ENCODE data around the gene FASN.

The FASN gene

GRCh38 chr17:82101301-82101715 is 3.3 kb upstream of the FASN start:
- DNase-seq = no peak

- DNase-seq = no peak
Measured at GRCh38 chr17:82100502-82101298, 2.7 kb upstream of the FASN start.

- DNase-seq = peak; percentile 45 to 56
Measured at GRCh38 chr17:82098939-82099763, 1.1 kb upstream of the FASN start.

DNA sequence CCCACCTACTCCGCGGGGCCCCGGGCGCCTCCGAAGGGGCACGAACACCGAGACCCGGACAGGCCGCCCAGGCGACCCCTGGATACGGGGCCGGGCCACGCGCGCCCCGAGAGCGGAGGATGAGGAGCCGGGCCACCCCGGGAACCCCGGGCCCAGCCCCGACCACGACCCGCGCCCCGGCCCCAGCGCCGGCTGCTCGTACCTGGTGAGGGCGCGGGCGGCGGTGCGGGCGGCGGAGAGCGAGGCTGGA is 192 bp downstream of the FASN start:
- no peak for DNase-seq

DNA sequence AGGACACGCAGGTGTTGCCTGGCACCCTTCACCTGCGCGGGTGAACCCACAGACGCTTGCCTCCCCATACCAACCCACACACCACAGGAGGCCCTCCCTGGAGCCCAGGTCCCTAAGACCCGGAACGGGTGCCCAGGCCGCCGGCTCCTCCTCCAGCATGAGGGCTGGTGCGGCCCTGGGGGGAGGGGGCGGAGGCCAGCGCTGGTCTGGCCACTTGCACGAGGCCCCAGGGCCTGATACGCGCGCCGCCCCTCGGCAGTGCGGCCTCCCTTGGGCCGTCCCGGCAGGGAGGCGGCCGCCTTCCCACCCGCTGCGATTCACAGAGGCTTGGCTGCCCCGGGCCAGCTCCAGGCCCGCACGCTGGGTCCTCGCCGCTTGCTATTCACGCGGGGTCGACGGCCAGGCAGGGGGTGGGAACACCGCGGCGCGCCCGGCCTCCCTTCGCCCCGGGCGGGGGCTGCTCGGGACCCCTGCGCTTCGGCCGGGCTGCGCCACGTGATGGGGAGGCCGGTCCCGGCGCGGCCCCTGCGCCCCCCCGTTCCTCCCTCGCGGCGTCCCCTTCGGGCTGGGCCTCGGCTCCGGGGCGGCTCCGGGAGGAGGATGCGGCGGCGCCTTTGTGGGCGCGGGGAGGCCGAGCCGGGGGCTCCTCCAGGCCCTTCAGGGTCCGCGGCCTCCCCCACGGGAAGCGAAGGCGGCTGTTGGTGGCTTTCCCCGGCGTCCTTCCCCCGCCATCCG is 685 bp downstream of the FASN start:
- DNase-seq = peak; percentile 24 to 37

GRCh38 chr17:82096709-82097183 is 1.3 kb downstream of the FASN start:
- no peak for DNase-seq

DNA sequence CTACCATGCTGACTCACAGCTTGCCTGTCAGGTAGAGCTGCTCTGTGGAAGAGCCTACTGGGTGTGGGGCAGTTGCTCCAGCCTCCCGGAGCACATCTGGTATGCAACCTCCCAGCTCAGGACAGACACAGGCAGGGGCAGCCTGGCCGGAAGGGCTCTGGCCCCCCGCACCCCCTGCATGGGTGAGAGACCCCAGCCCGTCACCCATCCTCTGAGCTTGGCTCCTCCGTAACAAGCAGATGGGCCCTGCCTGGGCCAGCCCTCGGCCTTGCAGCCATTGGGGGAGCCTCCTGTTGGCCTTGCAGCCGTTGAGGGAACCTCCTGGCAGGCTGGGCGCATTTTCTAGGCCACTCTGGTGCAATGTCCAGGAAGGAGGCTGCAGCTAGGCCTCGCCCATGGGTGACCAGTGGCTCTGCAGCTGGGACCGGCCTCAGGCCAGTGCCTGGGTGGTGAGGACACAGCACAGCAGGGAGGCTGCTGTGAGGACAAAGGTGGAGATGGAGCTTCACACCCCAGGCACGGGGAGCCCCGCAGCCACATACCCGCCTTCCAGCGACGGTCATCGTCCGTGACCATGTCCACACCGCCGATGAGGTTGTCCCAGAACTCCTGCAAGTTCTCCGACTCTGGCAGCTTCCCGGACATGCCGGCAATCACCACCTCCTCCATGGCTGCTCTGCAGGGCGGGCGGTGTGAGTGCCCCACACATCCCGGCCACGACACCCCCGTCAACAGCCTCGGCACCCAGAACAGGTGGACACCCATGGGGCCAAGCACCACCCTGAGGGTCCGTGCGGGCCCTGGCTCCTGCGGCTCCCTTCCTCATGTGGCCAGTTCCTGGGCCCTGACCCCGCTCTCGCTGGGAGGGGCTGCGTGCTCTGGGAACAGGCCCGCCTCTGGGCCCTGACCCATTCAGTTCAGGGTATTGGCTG is 2.0 kb downstream of the FASN start:
- DNase-seq = no peak

DNA sequence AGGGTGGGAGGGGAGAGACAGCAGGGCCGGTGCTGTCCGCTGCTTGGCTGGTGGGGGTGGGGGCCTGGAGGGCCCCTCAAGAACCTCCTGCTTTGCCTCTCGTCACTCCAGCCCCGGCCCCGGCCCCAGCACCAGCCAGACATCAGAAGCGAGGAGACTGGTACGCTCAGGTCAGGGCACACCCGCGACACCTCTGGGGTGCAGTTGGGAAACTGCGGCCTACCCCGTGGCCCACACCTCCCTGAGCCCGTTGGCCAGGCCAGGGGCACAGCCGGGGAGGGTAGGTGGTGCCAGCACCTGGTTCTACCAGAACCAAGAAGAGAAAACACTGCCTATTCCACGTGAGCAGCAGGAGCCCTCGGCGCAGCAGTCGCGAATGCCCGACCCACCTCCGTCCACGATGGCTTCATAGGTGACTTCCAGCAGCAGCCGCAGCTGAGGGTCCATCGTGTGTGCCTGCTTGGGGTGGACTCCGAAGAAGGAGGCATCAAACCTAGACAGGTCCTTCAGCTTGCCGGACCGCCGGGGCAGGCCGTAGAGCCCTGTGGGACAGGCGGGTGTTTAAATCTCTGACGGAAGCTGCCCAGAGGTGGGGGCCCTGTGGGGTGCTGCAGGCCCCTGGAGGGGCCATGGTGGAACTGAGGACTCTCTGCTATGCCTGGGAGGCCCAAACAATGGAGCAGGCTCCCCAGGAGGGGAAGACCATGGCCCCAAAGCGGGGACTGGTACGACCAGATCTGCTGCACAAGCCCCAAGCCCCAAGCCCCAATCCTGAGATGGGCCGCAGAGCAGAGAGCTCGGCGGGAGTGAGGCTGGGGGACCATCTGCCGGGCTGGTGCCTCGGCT is 2.9 kb downstream of the FASN start:
- DNase-seq = no peak

GRCh38 chr17:82092995-82093751 is 4.9 kb downstream of the FASN start:
- no peak for DNase-seq

DNA sequence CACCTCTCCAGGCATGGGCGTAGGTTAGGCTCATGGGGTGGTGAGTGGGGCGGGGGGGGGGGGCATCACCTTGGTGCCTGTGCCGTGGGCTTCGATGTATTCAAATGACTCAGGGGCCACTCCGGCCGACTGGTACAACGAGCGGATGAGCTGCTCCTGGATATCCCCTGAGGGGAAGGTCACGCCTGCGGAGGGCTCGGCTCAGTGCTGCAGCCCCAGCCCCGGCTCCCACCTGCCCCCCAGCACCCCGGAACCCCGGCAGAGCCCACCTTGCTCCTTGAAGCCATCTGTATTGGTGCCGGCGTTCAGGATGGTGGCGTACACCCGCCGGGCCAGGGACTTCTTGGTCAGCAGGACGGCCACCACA is 5.4 kb downstream of the FASN start:
- DNase-seq = no peak

DNA sequence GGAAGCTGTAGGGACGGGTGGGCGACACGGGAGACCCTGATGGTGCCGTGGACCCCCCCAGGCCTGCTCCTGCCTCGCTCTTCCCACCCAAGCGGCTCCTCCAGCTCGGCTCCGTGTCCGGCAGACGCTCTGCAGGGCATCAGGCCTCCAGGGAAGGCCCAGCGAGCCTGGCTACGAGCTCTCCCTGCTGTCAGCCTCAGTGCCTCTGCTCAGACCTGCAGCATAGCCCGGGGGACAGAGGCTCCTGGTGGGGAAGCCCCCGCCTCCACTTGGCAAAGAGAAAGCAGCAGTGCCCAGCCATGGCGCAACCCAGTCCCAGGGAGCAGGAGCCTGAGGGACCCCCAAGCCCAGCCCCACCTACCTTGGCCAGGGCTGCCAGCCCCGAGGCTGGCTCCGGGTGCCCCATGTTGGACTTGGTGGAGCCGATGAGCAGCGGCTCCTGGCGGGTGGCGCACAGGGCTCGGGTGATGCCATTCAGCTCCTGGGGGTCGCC is 5.9 kb downstream of the FASN start:
- no peak for DNase-seq

- DNase-seq = no peak
Measured at GRCh38 chr17:82091264-82092066, 6.6 kb downstream of the FASN start.

DNA sequence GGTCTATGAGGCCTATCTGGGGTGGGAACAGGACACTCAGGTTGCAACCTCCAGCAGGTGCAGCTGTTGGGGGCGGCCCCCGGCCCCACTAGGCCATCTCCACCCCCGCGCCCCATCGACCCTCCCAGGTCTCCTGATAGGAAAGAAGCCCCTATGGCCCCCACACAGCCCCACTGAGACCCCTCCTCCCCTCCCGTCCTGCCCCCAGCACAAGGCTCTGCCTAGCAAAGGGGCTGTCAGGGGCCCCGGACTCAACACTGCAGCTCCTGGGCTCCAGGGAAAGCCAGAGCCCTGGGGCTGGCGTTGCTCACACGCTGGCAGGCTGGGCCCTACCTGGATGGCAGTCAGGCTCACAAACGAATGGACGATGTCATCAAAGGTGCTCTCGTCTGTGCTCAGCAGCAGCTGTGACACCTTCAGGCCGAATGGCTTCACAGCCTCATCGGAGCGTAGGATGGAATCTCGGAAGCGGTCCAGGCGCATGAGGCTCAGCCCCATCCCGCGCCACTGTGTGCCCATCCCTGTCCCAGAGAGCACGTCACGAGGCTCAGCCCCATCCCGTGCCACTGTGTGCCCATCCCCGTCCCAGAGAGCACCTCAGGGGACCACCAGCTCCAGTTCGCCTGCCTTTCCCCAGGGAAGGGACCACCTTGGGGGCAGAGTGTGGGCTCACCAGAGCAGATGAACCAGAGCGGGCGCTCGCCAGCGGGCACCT is 7.3 kb downstream of the FASN start:
- DNase-seq = no peak

DNA sequence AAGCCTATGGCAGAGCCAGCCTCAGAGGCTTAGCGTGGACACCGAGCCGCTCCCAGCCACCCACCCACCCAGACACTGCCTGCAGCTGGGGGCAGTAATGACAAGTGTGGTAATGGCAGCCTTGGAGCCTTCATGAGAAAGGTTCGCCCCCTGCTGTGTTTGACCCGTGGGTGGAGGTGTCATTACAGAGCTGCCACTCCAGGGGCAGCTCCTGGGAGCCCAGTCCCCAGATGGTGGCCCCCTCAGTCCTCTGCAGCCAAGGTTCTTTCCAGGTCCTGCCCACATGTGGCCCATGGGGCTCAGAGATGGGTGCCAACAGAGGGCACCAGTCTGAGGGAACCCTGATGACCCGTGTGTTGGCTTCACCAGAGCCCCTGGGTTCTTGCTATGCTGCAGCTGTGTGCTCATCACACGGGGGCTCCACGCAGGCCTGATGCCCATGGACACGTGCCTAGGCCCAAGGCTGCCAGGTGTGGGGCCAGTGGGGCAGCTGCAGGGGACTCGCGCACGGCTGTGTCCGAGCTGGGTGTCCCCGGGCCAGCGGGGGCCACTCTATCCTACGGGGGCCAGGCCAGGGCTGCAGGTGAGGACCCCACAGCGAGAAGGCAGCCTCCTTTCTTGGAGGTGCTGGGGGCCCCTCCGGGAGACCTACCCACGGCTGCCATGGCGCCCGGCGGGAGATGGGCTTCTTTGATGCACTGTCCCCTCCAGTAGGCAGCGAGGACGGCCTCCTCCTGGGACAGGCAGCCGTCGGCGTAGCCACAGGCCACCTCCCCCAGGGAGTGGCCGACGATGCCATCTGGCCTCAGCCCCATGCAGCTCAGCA is 8.1 kb downstream of the FASN start:
- no peak for DNase-seq

GRCh38 chr17:82088838-82089722 is 9.0 kb downstream of the FASN start:
- DNase-seq = no peak

DNA sequence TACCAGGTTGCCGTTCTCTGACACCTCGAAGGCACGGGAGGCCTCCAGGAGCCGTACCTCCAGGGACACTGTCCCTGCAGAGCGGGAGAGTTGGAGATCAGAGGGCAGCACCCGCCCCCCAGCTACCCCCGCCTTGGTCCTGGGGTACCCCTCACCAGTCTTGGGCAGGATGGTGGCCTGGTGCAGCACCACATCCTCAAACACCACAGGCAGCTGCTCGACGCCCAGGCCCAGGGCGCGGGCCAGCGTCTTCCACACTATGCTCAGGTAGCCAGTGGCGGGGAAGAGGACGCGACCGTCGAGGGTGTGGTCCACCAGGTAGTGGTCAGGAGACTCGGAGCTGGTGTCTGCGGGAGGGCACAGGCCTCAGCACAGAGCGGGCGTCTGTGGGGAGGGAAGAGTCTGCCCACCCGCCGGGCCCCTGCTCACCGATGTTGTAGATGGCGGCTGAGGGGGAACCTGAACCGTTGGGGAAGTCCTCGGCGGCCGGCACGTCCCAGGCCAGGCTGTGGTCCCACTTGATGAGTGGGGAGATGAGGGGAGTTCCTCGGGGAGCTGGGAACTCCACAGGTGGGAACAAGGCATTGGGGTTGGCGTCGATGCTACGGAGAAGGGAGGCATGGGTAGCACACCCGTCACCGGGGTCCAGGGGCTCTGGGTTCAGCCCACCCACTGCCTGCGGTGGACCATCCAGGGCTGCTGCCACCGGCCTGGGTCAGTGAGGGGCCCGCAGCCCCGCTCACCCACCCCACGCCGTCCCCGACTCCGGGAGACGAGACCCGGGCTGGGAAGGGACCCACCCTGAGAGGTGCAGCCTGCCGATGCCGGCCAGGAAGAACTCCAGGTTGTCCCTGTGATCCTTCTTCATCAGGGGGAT is 9.8 kb downstream of the FASN start:
- no peak for DNase-seq
